Caco-2 (cell line): Measurements from ENCODE around the gene MYO16. TPM values are rescaled to one million over a fixed set of nuclear protein-coding genes. Genes with fewer than 3 reads are reported as not detected.

Source experiments
- BruUV-seq: library from RNA; stranded (reverse); fragments of 400-500 nt; replicated peaks from 2 replicates; lab custom pipeline; 2021; lab: Mats Ljungman, UMichigan
- CTCF ChIA-PET: fragments of 300-600 bp; sonication (Branson Sonifier 250); formaldehyde crosslinking; loops from one replicate; lab custom pipeline; 2022; ENCODE audit warnings: antibody characterized with exemption; lab: Charles Lee
- POLR2A ChIA-PET: fragments of 300-600 bp; sonication (Branson Sonifier 250); formaldehyde crosslinking; loops from one replicate; lab custom pipeline; 2022; ENCODE audit warnings: antibody characterized with exemption; lab: Charles Lee
- DNase-seq, 2 experiments: peaks; one replicate each; pipeline versions ENCODE4 v3.0.0 to v3.0.0-alpha.2; 2020 to 2022
- H3K27me3 ChIP-seq: replicated peaks from 2 replicates; pipeline ENCODE4 v1.6.0; 2011; ENCODE audit warnings: low read length; ENCODE audit not compliant: control insufficient read depth, insufficient read depth
- H3K36me3 ChIP-seq: 2 replicates; pipeline ENCODE4 v1.5.1; 2011; ENCODE audit warnings: low read length; ENCODE audit not compliant: control insufficient read depth, insufficient read depth
- H3K4me1 ChIP-seq: fragments of 250-450 bp; sonication (Bioruptor Pico); 2 replicates; pipeline ENCODE4 v1.5.1; 2020; ENCODE audit warnings: mild to moderate bottlenecking
- H3K4me3 ChIP-seq: 2 replicates; pipeline ENCODE4 v1.5.1; 2011; ENCODE audit warnings: low read depth, mild to moderate bottlenecking, control low read depth, low read length
- H3K9me3 ChIP-seq: fragments of 250-450 bp; sonication (Bioruptor Pico); 2 replicates; pipeline ENCODE4 v1.5.1; 2020; ENCODE audit warnings: mild to moderate bottlenecking, moderate library complexity
- H3K27ac Mint-ChIP-seq: one replicate; pipeline ENCODE4 v1.8.0; 2022; ENCODE audit warnings: mixed read lengths; ENCODE audit not compliant: unreplicated experiment
- H3K27me3 Mint-ChIP-seq: one replicate; pipeline ENCODE4 v1.8.0; 2022; ENCODE audit warnings: mixed read lengths; ENCODE audit not compliant: insufficient read depth, unreplicated experiment
- H3K36me3 Mint-ChIP-seq: one replicate; pipeline ENCODE4 v1.8.0; 2022; ENCODE audit warnings: mild to moderate bottlenecking, mixed read lengths; ENCODE audit not compliant: insufficient read depth, unreplicated experiment
- H3K4me1 Mint-ChIP-seq: one replicate; pipeline ENCODE4 v1.8.0; 2022; ENCODE audit warnings: low read depth, mixed read lengths; ENCODE audit not compliant: unreplicated experiment
- H3K4me3 Mint-ChIP-seq: one replicate; pipeline ENCODE4 v1.8.0; 2022; ENCODE audit warnings: mild to moderate bottlenecking, moderate library complexity, mixed read lengths; ENCODE audit not compliant: unreplicated experiment
- H3K9me3 Mint-ChIP-seq: one replicate; pipeline ENCODE4 v1.8.0; 2022; ENCODE audit warnings: mixed read lengths; ENCODE audit not compliant: unreplicated experiment
- intact Hi-C: fragments of 100-400 bp; cut with micrococcal nuclease; formaldehyde crosslinking; loops from one replicate; pipeline ENCODE4 v1.10.0; 2022; ENCODE audit not compliant: unreplicated experiment
- total RNA-seq: library from RNA; stranded (reverse); gene quantifications from 2 replicates; pipeline ENCODE4 v1.2.3, GENCODE V29; 2022
- TF ChIP-seq, protein P1 (sequence below), 2 experiments: fragments of 200-600 bp in 1 of 2; IDR thresholded peaks; 1 replicate in 1 of 2; 2 replicates in 1 of 2; pipeline versions ENCODE4 v1.5.1 to v1.8.0; 2011 to 2022; ENCODE audit warnings: antibody characterized with exemption in 1 of 2, control low read depth in 1 of 2, inconsistent platforms in 1 of 2, low read depth in 1 of 2, low read length in 1 of 2, mild to moderate bottlenecking in 1 of 2, moderate library complexity in 1 of 2; ENCODE audit not compliant: insufficient read depth in 1 of 2, severe bottlenecking in 1 of 2, unreplicated experiment in 1 of 2

Gene MYO16
- total RNA-seq, 1 experiment from 2014 or later: not detected

DNA sequence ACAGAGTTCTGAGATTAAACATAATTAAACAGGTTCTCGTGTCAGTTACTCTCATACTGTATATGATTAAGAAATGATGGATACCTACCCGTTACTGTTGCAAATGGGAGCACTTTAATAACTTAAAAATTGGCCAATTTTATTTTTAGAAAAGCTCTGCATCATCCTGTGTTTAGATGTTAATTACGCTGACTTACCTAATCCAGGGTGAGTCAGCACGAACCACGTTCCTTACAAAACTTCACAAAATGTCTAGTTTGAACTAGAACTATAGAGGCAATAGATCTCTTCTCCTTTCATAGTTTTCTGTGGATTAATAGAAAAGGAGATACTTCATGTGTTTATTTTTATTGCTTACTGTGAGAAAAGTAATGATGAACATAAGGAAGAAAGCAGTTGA is 363.9 kb downstream of the MYO16 start:
- ChIA-PET POLR2A (no interaction called here), CTCF (no interaction called here)
- H3K27me3 ChIP-seq: peaks cover 1% of the 10 kb centered on the region; the same call in 1 of the 2 replicates
- Mint-ChIP-seq H3K4me3 (no peak overlapping the region), H3K27me3 (peaks cover 7% of the 10 kb centered on the region), H3K36me3 (no peaks in the 10 kb centered on the region), H3K4me1 (no peaks in the 10 kb centered on the region), H3K9me3 (no peaks in the 10 kb centered on the region), H3K27ac (no peak overlapping the region)
- H3K36me3 ChIP-seq: no peaks in the 10 kb centered on the region
- intact Hi-C loops: no loop called here
- no peaks in the 10 kb centered on the region for H3K4me1 ChIP-seq
- BruUV-seq: no TSS peak
- H3K9me3 ChIP-seq: no peaks in the 10 kb centered on the region
- no peak overlapping the region for H3K4me3 ChIP-seq
- DNase-seq: no peak
- TF ChIP-seq, protein P1, sequence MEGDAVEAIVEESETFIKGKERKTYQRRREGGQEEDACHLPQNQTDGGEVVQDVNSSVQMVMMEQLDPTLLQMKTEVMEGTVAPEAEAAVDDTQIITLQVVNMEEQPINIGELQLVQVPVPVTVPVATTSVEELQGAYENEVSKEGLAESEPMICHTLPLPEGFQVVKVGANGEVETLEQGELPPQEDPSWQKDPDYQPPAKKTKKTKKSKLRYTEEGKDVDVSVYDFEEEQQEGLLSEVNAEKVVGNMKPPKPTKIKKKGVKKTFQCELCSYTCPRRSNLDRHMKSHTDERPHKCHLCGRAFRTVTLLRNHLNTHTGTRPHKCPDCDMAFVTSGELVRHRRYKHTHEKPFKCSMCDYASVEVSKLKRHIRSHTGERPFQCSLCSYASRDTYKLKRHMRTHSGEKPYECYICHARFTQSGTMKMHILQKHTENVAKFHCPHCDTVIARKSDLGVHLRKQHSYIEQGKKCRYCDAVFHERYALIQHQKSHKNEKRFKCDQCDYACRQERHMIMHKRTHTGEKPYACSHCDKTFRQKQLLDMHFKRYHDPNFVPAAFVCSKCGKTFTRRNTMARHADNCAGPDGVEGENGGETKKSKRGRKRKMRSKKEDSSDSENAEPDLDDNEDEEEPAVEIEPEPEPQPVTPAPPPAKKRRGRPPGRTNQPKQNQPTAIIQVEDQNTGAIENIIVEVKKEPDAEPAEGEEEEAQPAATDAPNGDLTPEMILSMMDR (IDR thresholded peaks at IDR 0.05; ENCODE audit: insufficient read depth in 1 of 2, low read depth in 1 of 2, low read length in 1 of 2, severe bottlenecking in 1 of 2, unreplicated experiment in 1 of 2): no peak

DNA sequence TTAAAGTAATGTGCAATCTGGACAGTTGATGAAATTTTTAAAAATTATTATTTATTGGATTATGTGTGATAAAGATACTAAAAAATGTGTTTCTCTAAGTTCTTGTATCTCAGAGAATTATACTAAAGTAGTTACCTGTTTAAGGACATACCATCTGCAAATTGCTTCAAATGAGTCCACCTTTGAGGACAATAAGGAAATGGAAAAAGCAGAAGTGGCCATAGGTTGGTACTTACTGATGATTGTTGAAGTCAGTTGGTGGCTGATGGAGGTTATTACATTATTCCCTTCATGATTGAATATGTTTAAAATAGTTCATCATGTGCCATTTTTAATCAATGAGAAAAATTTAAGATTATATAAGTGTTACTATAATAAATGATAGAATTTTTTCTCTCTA is 367.0 kb downstream of the MYO16 start:
- Mint-ChIP-seq H3K9me3 (no peaks in the 10 kb centered on the region), H3K4me1 (no peaks in the 10 kb centered on the region), H3K36me3 (no peaks in the 10 kb centered on the region), H3K4me3 (no peak overlapping the region), H3K27ac (no peak overlapping the region), H3K27me3 (peaks cover 7% of the 10 kb centered on the region)
- no peaks in the 10 kb centered on the region for H3K4me1 ChIP-seq
- ChIA-PET POLR2A (no interaction called here), CTCF (no interaction called here)
- no peaks in the 10 kb centered on the region for H3K27me3 ChIP-seq
- intact Hi-C loops: no loop called here
- H3K4me3 ChIP-seq: no peak overlapping the region
- no peaks in the 10 kb centered on the region for H3K9me3 ChIP-seq
- no peak for DNase-seq
- no TSS peak for BruUV-seq
- TF ChIP-seq, protein P1 (IDR thresholded peaks at IDR 0.05; ENCODE audit: insufficient read depth in 1 of 2, low read depth in 1 of 2, low read length in 1 of 2, severe bottlenecking in 1 of 2, unreplicated experiment in 1 of 2): no peak
- H3K36me3 ChIP-seq: no peaks in the 10 kb centered on the region

DNA sequence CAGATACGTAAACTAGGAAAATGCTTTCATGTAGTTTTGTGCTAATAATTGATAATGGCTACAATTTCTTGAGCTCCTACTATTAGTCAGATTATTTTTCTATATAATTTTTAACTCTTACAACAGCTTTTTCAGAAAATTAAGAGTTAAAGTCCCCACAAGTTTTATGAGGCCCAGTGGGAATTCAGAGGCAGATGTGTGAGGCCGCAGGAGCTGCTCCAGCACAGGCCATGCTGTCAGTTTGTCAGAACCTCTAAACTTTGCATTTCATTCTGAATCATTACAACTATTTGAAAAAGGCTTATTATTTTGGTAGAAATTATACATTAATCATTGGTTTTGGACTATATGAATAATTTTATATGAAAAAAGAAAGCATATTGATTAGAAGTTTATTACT is 370.8 kb downstream of the MYO16 start:
- no TSS peak for BruUV-seq
- Mint-ChIP-seq H3K27ac (no peak overlapping the region), H3K27me3 (peaks cover 5% of the 10 kb centered on the region), H3K9me3 (no peaks in the 10 kb centered on the region), H3K4me1 (no peaks in the 10 kb centered on the region), H3K36me3 (no peaks in the 10 kb centered on the region), H3K4me3 (no peak overlapping the region)
- Histone ChIP-seq H3K4me1 (no peaks in the 10 kb centered on the region), H3K27me3 (no peaks in the 10 kb centered on the region), H3K36me3 (no peaks in the 10 kb centered on the region), H3K9me3 (no peaks in the 10 kb centered on the region), H3K4me3 (no peak overlapping the region)
- intact Hi-C loops: no loop called here
- TF ChIP-seq, protein P1 (IDR thresholded peaks at IDR 0.05; ENCODE audit: insufficient read depth in 1 of 2, low read depth in 1 of 2, low read length in 1 of 2, severe bottlenecking in 1 of 2, unreplicated experiment in 1 of 2): no peak
- ChIA-PET CTCF (no interaction called here), POLR2A (no interaction called here)
- no peak for DNase-seq
